ENCODE results near the gene SLC23A2.

- TF ChIP-seq CTCF (IDR thresholded peaks at IDR 0.05) (no peak), POLR2A (IDR thresholded peaks at IDR 0.05) (no peak)
These were observed 189.1 kb downstream of the SLC23A2 start for GRCh38 chr20:4812216-4812615.

Measured in suprapubic skin (tissue), 3 donors.